HG02973 (cell line): ENCODE measurements around the gene NR4A1.

Source experiments
- ATAC-seq: cut with Tn5 transposase; IDR thresholded peaks from one replicate; pipeline ENCODE4 v1.9.1; 2021; ENCODE audit warnings: moderate library complexity; ENCODE audit not compliant: unreplicated experiment

The NR4A1 gene

DNA sequence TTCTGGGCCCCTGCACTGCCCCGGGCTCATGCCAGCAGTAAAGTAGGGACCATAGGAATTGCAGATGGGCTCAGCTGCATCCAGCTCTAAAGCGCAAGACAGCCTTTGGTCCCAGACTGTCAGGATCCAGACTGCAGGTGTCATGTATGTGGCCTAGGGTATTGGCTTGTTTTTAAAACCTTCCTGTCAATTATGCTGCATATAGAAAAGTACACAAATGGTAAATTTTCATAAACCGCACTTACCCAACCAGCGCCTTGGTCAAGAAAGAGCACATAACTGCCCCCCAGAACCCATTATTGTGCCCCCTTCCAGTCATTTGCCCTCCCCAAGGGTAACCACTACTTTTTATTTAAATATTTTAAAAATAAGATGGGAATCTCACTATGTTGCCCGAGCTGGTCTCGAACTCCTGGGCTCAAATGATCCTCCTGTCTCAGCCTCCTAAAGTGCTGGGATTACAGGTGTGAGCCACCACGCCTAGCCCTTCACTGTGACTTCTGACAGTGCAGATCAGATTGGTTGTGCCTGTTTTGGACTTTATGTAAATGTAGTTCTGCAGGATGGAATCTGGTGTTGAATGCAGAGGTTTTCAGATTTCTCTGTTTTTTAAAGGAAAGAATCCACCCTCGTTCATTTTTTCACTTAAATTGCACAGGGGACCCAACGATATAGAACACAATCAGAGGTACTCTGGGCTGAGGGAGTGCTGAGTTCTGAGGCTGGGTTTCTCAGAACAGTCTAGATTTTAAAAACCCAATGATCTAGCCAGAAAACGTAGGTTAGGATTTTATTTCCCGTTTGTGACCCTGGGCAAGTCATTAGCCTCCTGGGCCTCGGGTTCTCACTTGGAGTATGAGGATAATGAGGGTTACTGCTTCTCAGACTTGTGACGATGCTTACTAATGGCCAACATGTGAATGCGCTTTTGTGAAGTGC lies 6.7 kb downstream of the NR4A1 start:
- no peak for ATAC-seq

DNA sequence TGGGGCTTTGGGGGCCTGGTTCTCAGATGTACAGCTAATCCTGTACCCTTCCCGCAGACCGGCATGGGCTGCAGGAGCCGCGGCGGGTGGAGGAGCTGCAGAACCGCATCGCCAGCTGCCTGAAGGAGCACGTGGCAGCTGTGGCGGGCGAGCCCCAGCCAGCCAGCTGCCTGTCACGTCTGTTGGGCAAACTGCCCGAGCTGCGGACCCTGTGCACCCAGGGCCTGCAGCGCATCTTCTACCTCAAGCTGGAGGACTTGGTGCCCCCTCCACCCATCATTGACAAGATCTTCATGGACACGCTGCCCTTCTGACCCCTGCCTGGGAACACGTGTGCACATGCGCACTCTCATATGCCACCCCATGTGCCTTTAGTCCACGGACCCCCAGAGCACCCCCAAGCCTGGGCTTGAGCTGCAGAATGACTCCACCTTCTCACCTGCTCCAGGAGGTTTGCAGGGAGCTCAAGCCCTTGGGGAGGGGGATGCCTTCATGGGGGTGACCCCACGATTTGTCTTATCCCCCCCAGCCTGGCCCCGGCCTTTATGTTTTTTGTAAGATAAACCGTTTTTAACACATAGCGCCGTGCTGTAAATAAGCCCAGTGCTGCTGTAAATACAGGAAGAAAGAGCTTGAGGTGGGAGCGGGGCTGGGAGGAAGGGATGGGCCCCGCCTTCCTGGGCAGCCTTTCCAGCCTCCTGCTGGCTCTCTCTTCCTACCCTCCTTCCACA lies 7.6 kb downstream of the NR4A1 start:
- ATAC-seq = no peak

DNA sequence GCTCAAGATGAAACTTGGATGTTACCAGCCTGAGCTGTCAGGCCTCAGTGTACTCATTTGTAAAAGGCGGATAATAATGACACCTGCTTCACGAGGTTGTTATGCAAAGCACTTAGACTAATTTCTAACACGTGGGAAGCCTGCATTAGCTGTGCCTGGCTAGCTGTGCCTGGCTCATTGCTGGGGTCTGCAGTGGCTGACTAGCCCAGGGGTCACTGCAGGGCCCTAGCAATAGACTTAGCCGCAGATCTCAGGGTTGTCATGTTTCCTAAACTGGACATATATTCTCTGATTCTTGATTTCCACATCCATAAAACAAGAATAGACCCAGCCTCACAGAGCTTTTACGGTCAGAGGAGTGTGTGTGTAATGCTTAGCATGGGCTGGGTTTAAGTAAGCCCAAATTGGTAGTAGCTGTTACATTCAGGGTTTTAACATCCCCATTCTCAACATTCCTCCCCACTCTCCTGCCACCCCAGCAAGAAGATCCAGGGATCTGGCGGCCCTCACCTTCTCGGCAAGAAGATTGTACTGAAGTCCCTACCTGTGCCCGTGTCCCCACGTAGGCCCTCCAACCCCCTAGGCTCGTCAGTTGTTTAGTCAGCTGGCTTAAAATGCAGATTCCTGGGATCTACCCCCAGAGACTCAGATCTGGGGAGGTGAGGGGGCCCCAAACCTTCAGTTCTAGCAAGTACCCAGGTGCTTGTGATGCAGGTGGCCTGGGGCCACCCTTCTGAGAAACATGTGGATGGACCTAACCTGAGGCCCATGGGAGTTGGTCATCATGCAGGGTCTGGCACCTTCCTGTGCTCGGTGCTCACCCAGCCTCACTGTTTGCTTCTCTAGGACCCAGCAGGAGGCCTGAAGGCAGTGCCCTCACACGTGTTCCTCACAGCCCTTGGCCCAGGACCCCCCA lies 8.6 kb downstream of the NR4A1 start:
- ATAC-seq = no peak

DNA sequence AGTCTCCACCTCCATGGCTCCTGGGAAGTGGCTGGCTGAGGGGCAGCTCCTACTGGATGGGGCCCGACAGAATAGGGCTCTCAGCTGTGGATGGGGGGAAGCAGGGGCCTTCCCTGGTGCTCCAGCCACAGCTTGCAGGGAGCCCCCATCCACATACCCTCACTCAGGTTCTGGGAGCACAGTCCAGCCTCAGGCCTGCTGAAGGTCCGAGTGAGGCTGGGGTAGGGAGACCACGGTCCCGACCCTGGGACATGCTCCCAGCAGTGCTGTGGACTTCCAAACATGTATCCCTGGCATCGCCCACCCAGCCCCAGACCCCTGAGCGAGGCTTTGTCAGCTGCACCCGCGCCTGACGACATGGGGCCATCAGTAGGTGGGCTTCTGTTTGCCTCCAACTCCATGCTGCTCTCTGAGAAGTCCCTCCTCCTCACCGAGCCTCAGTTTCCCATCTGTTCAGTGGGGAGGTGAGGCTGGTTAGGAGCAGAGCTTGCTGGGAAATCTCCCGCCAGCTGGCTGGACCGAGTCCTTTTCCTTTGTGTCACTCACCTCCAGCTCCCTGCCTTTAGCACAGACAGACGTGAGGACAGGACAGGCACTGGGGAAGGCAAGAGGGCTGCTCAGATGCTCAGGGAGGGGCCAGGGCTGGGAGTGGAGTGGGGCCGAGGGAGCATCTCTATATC lies 9.4 kb downstream of the NR4A1 start:
- no peak for ATAC-seq

DNA sequence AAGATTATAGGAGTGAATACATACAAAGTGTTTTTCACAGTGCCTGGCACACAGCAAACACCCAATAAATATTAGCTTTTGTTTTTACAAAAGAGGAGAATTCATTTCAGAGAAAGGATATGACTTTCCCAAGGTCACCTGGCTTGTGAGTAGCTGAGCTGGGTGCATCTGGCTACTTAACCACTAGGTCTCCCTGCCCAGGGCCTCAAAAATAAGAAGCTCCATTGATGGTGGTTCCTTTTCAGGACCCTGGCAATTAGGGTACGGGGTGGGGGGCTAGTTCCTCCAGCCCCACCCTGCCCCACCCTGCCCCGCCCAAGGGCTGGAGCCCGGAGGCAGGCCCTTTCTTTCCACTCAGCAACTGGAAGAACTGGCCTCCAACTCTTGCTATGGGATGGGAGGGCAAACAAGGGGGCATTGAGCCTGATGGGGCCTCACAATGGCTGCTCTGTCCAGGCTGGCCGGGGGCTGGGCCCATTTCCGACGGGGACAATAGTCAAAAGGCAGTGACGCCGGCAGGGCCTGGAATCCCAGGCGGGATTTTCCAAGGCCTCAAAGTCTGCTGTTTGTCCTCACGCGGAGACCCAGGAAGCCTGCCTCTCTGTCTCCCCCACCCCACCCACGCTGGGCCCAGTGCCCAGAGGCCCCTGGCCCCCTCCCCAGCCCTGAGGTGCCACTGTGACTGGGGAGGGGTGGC lies 10.4 kb downstream of the NR4A1 start:
- ATAC-seq = no peak

DNA sequence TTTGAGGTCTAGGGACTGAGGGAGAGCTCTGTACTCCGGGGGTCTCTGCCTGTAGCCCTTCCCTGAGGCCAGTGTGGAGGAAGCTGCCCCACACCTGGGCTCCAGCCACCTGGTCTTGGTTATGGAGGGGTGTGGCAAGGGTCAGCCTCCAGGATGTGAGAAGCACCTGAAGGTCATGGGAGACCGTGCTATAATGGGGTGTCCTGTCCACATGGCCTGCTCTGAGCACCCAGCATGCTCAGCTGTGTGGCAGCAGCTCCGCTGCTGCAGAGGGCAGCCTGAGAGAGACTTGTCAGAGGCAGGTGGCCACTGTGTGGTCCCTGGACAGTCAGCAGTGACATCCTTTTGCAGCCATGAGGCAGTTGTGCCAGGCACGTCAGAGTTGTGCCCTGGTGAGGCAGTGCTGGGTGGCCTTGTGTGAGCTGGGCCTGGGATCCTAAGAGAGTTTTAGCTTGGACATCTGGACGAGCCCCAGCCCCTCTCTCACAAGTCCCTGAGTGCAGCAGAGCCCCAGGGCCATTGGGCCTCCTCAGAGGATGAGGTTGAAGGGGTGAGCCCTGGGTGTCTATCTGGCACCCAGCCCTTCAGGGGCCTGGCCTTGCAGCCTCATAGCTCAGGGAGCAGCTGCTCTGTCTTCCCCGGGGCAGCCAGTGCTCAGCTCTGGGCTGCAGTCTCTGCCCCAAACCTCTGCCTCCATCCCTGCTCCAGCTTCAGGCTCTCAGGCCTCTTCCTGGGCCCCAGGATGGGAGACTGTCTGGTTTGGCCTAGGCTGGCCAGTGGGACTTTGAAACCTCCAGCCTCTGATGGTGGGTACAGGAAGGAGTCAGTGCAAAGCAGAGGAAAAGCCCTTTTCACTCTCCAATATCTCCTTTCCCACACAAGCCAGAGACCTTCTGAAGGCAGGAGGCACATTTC lies 11.2 kb downstream of the NR4A1 start:
- no peak for ATAC-seq

DNA sequence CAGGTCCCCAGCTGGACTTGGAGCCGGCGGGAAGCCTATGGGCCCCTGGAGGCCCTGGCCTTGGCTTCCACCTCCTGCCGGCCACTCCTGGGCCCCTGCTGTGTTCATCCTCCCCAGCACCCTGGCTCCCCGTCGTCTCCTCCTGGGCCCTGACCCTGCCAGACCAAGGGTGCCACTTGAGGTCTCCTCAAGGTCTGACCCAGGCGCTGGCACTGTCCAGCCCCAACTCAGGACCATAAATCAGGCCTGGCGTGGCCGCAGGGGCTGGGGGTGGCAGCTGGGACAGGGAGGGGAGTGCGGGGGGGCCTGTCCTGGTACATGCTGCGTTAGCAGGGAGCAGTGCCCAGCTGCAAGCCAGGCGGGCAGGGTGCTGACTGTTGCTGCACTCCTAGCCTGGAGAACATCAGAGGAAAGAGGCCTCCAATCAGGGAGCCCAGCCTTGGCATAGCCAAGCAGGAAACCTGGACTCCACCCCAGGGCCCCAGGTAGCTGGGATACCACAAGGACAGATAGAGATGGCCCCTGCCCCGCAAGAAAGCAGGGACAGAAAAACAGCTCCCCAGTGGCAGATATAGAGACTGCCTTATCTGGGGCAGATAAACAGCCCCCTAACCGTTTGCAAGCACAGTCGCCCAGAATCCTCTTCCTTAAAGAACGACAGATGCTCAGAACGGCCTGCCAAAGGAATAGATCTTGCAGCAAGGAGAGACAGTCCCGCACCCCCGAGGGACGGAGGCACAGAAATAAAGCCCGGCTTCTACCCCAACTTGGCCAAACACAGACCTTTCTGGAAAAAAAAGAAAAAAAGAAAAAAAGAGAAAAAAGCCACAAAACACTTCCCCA lies 12.1 kb downstream of the NR4A1 start:
- ATAC-seq = no peak

DNA sequence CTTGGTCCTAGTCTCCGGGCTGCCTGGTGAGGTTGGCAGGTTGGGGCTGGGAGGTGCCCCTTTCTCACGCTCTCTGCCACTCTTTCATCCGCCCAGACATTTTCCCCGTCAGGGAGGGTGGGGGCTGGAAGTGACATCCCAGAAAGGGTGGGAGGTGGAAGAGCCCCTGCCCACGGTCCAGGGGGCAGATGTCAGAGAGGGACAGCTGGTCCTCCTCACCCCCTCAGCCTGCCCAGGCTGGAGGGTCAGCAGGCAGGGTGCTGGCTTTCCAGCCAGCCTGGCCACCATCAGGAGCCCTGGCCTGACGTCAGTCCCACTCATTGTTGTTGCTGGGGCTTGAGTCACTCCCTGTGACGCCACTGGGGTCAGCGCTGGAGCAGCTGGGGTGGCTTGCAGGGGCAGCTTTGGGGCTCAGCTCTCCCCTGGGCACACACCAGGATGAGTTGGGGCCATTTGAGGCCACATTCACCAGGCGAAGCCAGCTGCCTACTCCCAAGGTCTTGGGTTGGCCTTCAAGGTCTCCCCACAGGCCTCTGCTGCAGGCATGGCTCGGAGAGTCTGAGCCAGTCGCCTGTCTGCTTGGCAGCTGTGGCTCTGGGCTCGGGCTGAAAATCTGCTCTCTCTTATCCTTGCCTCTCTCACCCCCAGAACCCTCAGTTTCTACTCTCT lies 12.9 kb downstream of the NR4A1 start:
- no peak for ATAC-seq

DNA sequence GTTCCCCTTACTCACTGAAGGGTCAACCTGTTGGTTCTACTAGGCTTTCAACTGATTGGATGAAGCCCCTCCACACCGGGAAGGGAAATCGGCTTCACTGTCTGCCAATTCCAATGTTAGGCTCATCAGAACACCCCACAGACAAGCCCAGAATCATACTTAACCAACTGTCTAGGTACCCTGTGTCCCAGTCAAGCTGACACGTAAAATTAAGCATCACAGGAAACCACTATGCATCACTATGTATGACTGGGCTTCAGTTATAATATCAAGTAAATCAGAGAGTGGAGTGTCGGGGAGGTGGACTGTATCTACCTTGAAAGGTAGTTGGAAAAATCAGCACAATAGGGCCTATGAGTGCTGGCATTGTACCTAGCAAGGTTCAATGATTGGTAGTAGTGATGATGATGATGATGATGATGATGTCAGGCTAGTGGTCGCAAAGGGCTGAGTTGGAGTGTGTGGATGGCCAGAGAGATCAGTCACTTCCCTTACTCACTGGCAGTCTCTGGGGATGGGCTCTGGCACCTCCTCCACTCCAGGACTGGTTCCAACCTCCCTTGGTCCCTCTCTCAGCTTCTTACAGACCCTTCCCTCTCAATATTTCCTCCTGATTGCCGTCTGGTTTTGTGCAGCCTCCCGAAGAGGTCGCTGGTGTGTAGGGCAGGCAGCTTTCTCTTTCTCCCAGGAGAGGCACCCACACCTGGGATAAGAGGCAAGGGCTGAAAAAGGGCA lies 15.3 kb downstream of the NR4A1 start:
- ATAC-seq = no peak

DNA sequence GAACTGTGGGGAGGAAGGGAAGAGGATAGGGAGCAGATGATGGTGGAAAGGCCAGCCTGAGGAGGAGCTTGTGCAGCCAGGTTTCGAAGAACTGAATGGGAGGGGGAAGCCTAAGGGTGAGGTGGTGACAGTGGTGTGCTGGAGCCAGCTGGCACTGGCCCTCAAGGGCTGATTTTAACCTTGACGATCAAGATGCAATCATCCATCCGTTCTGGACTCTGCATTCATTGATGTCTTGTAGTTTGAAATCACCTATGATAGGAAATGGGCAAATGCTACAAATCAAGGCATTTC lies 15.8 kb downstream of the NR4A1 start:
- ATAC-seq = no peak

DNA sequence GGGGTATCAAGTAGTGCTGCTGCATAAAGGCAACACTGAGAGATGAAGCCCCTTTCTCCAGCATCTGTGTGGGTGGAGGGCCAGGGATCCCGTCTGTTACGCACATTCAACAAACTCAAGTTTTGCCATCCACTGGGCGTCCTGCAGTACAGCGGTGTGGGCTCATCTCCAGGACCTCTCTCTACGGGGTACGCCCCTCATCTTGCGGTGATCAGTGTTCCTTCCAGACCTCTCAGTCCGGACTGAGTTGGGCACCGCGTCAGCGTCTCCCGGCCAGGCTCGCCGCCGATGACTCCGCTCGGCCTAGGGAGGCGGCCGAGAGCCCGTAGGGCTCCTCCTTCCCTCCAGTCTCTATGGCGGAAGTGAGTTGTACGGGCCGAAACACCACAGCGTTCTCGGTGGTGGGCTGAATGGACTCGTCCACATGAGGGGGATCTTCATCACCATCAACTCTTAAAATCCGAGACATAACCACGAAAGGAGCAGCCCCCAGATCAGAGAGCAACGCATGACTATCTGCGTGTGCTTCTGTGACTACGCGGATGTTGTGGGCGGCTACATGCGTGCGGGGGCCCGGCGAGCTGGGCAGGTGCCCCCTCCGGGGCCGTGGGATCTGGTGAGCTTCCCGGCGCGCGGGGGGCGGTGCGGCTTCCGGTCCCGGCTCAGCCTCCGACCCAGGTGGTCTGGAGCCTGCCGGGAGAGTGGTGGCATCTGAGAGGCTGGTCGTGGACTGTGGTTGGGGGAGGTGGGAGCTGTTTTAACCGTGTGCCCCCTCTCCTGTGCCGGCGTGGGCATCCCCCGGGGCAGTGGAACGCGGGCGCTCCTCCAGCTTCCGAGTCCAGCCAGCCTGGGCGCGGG lies 18.3 kb downstream of the NR4A1 start, which contains the start of gene ATG101:
Gene ATG101, plus strand, starts transcription at position 652 of the 858 bp plus-strand sequence. CDS start 3,673 bp downstream, outside the sequence.
- ATAC-seq = peak; percentile 96

DNA sequence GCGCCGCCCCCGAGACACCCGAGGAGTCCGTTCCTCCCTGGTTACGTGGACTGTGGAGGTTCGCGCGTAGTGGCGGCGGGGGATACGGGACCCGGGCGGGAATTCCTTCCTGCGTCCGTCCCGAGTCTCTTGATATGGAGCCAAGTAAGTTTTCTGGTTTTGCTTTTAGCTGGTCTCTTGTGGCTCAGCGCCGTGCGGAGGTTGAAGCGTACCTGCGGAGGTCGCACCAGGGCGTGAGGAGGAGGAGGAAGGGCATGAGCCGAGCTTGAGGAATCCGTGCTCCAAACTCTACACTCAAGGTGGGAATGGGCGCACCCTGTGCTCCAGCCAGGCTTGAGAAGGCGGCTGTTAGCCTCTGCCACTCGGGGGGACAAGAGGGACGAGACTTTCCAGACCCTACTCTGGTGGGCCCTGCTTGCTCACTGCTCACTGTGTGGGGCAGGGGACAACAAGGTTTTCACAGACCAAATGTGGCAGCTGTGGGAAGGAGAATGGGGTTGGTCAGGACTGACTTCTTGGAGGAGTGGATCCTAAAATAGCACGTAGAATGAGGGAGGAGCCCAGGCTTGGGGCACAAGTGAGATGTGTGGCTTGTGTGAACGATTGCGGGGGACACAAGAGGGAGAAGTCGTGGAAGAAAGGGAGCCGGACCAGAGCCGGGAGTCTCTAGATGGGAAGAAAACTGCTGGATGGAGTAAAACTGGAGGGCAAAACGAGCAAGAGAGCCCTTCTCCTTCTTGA lies 19.1 kb downstream of the NR4A1 start:
- peak; percentile 21 for ATAC-seq

DNA sequence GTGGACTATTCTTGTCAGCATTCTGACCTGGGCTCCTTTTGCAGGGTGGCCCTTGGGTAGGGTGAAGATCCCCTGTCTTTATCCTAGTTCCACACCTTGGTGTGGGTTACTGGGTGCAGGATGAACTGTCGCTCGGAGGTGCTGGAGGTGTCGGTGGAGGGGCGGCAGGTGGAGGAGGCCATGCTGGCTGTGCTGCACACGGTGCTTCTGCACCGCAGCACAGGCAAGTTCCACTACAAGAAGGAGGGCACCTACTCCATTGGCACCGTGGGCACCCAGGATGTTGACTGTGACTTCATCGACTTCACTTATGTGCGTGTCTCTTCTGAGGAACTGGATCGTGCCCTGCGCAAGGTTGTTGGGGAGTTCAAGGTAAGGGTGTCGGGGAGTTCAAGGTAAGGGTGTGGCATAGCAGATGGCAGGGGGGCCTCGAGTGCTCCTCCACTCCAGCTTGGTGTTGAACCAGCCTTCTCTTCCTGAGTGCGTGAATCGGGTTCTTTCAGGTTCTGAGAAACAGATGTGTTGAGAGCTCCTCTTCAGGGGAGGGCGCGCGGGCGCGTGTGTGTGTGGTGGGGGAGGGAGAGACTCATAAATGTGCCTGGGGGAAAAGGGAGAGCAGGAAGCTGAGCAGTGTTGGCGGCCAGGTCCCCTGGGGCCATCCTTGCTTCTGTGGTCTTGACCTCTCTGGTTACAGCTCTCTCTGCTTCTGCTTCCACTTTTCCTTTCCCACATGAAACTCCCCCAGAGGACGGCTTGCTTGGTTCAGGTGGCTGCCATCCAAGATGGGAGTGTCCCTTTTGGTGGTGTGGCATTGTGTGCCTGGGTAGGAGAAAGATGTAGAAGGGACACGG lies 22.5 kb downstream of the NR4A1 start:
- no peak for ATAC-seq

DNA sequence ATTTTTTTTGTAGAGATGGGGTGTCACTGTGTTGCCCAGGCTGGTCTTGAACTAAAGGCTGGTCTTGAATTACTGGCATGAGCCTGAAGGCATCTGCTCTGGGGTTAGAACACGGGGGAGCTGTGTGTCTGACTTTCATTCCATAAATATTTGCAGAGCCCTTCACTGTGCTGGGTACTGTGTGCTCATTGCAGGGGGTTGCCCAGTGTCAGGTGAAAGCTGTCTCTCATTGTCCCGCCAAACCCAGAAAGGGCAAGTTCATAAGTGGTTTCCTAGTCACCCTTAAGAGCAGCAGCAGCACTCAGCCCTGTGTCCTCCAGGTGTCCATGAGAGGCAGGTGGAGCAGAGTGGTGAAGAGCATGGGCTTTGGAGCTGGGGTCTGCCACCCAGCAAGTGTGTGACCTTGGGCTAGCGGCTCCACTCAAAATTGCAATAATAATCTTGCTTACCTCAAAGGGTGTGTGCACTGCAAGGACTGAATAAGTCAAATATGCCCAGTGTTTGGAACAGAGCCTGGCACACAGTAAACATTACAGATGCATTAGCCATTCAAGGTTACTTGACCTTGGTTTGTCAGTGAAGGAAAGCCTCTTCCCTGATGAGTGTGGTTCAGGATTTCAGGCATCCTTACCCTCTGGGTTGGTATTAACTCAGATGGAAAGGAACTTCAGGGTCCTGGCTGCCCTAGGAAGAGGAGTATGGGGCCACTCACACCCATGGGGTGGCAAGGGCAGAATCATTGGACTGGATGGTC lies 23.9 kb downstream of the NR4A1 start:
- ATAC-seq = no peak
